Measurements from ENCODE around the gene TANC1. TPM values are rescaled to one million over a fixed set of nuclear protein-coding genes. Genes with fewer than 3 reads are reported as not detected.

TANC1 gene
- total RNA-seq, 2 donors from 2014 or later = 2.9 to 9.5 TPM

- peaks cover 34% of the 10 kb centered on the region for H3K4me1 Mint-ChIP-seq
- H3K4me3 ChIP-seq (ENCODE audit: low read length) = no peak overlapping the region
- H3K36me3 Mint-ChIP-seq (ENCODE audit: low read depth) = no peaks in the 10 kb centered on the region
- H3K27ac Mint-ChIP-seq = no peak overlapping the region
- no peak for DNase-seq
- H3K9ac ChIP-seq (ENCODE audit: extremely low read depth, low read length, poor library complexity, severe bottlenecking) = no peak overlapping the region
- H3K27ac ChIP-seq (ENCODE audit: low read depth, low read length) = no peak overlapping the region
- 80 to 95% methylated on average over 2 to 3 of the region's 3 CpGs for WGBS, 2 experiments (ENCODE audit: insufficient coverage in 1 of 2, insufficient read length in 1 of 2)
- TF ChIP-seq CTCF (conservative IDR thresholded peaks at IDR 0.05) = no peak
- peaks cover 9% of the 10 kb centered on the region for H3K9me3 ChIP-seq (ENCODE audit: control insufficient read depth, low read length)
- no peak overlapping the region for H3K4me3 Mint-ChIP-seq
- H3K36me3 ChIP-seq (ENCODE audit: control insufficient read depth, insufficient read depth, low read length) = peaks cover 15% of the 10 kb centered on the region
- peaks cover 29% of the 10 kb centered on the region for H3K4me1 ChIP-seq (ENCODE audit: control insufficient read depth, insufficient read depth, low read length)
- no peaks in the 10 kb centered on the region for H3K9me3 Mint-ChIP-seq
- H3K27me3 Mint-ChIP-seq (ENCODE audit: insufficient read depth) = no peaks in the 10 kb centered on the region
- no peaks in the 10 kb centered on the region for H3K27me3 ChIP-seq (ENCODE audit: control insufficient read depth, insufficient read depth, low read length, poor library complexity, severe bottlenecking)
Measured at GRCh38 chr2:159053161-159054031, 85.0 kb downstream of the TANC1 start.

- H3K4me1 ChIP-seq (ENCODE audit: control insufficient read depth, insufficient read depth, low read length) = peaks cover 29% of the 10 kb centered on the region
- peaks cover 13% of the 10 kb centered on the region for H3K36me3 ChIP-seq (ENCODE audit: control insufficient read depth, insufficient read depth, low read length)
- Mint-ChIP-seq H3K9me3 (no peaks in the 10 kb centered on the region), H3K27me3 (ENCODE audit: insufficient read depth) (no peaks in the 10 kb centered on the region), H3K4me1 (peaks cover 33% of the 10 kb centered on the region), H3K27ac (no peak overlapping the region), H3K36me3 (ENCODE audit: low read depth) (no peaks in the 10 kb centered on the region), H3K4me3 (no peak overlapping the region)
- no peak for DNase-seq
- no peak overlapping the region for H3K27ac ChIP-seq (ENCODE audit: low read depth, low read length)
- H3K4me3 ChIP-seq (ENCODE audit: low read length) = no peak overlapping the region
- TF ChIP-seq CTCF (conservative IDR thresholded peaks at IDR 0.05) = no peak
- H3K27me3 ChIP-seq (ENCODE audit: control insufficient read depth, insufficient read depth, low read length, poor library complexity, severe bottlenecking) = no peaks in the 10 kb centered on the region
- 67 to 78% methylated on average over 1 to 3 of the region's 3 CpGs for WGBS, 2 experiments (ENCODE audit: insufficient coverage in 1 of 2, insufficient read length in 1 of 2)
- peaks cover 9% of the 10 kb centered on the region for H3K9me3 ChIP-seq (ENCODE audit: control insufficient read depth, low read length)
- H3K9ac ChIP-seq (ENCODE audit: extremely low read depth, low read length, poor library complexity, severe bottlenecking) = no peak overlapping the region
Measured at GRCh38 chr2:159054032-159054334, 85.5 kb downstream of the TANC1 start.

- H3K36me3 Mint-ChIP-seq (ENCODE audit: low read depth) = no peaks in the 10 kb centered on the region
- TF ChIP-seq CTCF (conservative IDR thresholded peaks at IDR 0.05) = no peak
- Histone ChIP-seq H3K4me3 (ENCODE audit: low read length) (no peak overlapping the region), H3K4me1 (ENCODE audit: control insufficient read depth, insufficient read depth, low read length) (peaks cover 29% of the 10 kb centered on the region), H3K27ac (ENCODE audit: low read depth, low read length) (no peak overlapping the region), H3K9me3 (ENCODE audit: control insufficient read depth, low read length) (peaks cover 9% of the 10 kb centered on the region), H3K27me3 (ENCODE audit: control insufficient read depth, insufficient read depth, low read length, poor library complexity, severe bottlenecking) (no peaks in the 10 kb centered on the region), H3K9ac (ENCODE audit: extremely low read depth, low read length, poor library complexity, severe bottlenecking) (no peak overlapping the region), H3K36me3 (ENCODE audit: control insufficient read depth, insufficient read depth, low read length) (peaks cover 12% of the 10 kb centered on the region)
- H3K27me3 Mint-ChIP-seq (ENCODE audit: insufficient read depth) = no peaks in the 10 kb centered on the region
- no peaks in the 10 kb centered on the region for H3K9me3 Mint-ChIP-seq
- DNase-seq = no peak
- H3K4me3 Mint-ChIP-seq = no peak overlapping the region
- peaks cover 30% of the 10 kb centered on the region for H3K4me1 Mint-ChIP-seq
- WGBS, 2 experiments (ENCODE audit: insufficient coverage in 1 of 2, insufficient read length in 1 of 2) = 90 to 96% methylated on average over 2 to 4 of the region's 4 CpGs
- no peak overlapping the region for H3K27ac Mint-ChIP-seq
Measured at GRCh38 chr2:159054985-159055384, 86.5 kb downstream of the TANC1 start.
